Testis (tissue), 5 donors: Measurements from ENCODE around the gene GLRX. TPM values are rescaled to one million over a fixed set of nuclear protein-coding genes. Genes with fewer than 3 reads are reported as not detected.
"Not testable (repeated sequence)": the region's sequence is repeated elsewhere in the genome, so short reads cannot be mapped to it uniquely, and the experiment has no call there.

Experiments
- DNase-seq: peaks from one replicate; pipeline ENCODE4 v3.0.0-alpha.2; 2019
- H3K27ac ChIP-seq, 2 donors: fragments of 200-600 bp; sonication (generic); one replicate each; pipeline ENCODE4 v1.5.1; 2019
- H3K27me3 ChIP-seq: fragments of 200-600 bp; sonication (generic); one replicate; pipeline ENCODE4 v1.5.1; 2019
- H3K36me3 ChIP-seq: fragments of 200-600 bp; sonication (generic); one replicate; pipeline ENCODE4 v1.5.1; 2017; ENCODE audit warnings: low read depth; ENCODE audit errors: missing control alignments
- H3K4me1 ChIP-seq: fragments of 200-600 bp; sonication (generic); one replicate; pipeline ENCODE4 v1.5.1; 2019
- H3K4me3 ChIP-seq, 2 donors: fragments of 200-600 bp; sonication (generic); one replicate each; pipeline ENCODE4 v1.5.1; 2017 to 2019
- H3K9me3 ChIP-seq: fragments of 200-600 bp; sonication (generic); one replicate; pipeline ENCODE4 v1.5.1; 2017
- POLR2A ChIP-seq: fragments of 450-650 bp; IDR thresholded peaks from one replicate; pipeline ENCODE4 v1.6.1; 2017; ENCODE audit warnings: antibody characterized with exemption, mild to moderate bottlenecking, moderate library complexity
- WGBS, 2 donors: methylation state at CpG; one replicate each; pipeline ENCODE4 v1.1.5; 2018; 5-methylcytosine and 5-hydroxymethylcytosine counted together
- intact Hi-C: fragments of 100-400 bp; cut with DNase I; formaldehyde crosslinking; loops from one replicate; pipeline ENCODE4 v1.15.1; 2023; ENCODE audit warnings: low total_unique reads
- long read RNA-seq, 2 donors: transcript quantifications; one replicate each; lab custom pipeline, GENCODE V29; 2026
- polyA plus RNA-seq: library from polyadenylated mRNA; stranded (reverse); fragments of 350-450 nt; fragmentation: Illumina TruSeq; extraction: RNeasy Lipid Tissue Mini Kit (QIAGEN cat#74804); gene quantifications from one replicate; pipeline ENCODE4 v1.2.3, GENCODE V29; 2014; ENCODE audit warnings: low read depth, low replicate concordance; ENCODE audit not compliant: insufficient read depth
- total RNA-seq, 2 donors: library from RNA; depleted of rRNA; stranded (reverse); fragments of >200 nt; gene quantifications; one replicate each; pipeline ENCODE4 v1.2.3, GENCODE V29; 2016
- TF ChIP-seq, protein P1 (sequence below), 3 experiments: fragments of 450-650 bp in 2 of 3; fragments of 200-600 bp in 1 of 3; sonication (generic) in 1 of 3; IDR thresholded peaks; one replicate each; pipeline ENCODE4 v1.5.1; 2016 to 2019; ENCODE audit warnings: antibody characterized with exemption in 3 of 3, mild to moderate bottlenecking in 2 of 3, moderate library complexity in 1 of 3

Gene GLRX, protein sequence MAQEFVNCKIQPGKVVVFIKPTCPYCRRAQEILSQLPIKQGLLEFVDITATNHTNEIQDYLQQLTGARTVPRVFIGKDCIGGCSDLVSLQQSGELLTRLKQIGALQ
- total RNA-seq (1 to 10 TPM; 4.5 to 5.4 TPM), polyA plus RNA-seq (15.0 TPM)
- long read RNA-seq, donor 1, transcript GLRX-201 (3 exons, 1,211 nt): major isoform, 12 of 394 reads
- long read RNA-seq, donor 1, partial matches to known transcripts: 365 of 394 reads
- long read RNA-seq, donor 1, other reads (novel, unspliced or antisense): 15 of 394 reads
- long read RNA-seq, donor 2, transcript GLRX-201 (3 exons, 1,211 nt): major isoform, 26 of 32 reads
- long read RNA-seq, donor 2, partial matches to known transcripts: 6 of 32 reads
- long read RNA-seq, donor 2, other reads (novel, unspliced or antisense): 0 of 32 reads

DNA sequence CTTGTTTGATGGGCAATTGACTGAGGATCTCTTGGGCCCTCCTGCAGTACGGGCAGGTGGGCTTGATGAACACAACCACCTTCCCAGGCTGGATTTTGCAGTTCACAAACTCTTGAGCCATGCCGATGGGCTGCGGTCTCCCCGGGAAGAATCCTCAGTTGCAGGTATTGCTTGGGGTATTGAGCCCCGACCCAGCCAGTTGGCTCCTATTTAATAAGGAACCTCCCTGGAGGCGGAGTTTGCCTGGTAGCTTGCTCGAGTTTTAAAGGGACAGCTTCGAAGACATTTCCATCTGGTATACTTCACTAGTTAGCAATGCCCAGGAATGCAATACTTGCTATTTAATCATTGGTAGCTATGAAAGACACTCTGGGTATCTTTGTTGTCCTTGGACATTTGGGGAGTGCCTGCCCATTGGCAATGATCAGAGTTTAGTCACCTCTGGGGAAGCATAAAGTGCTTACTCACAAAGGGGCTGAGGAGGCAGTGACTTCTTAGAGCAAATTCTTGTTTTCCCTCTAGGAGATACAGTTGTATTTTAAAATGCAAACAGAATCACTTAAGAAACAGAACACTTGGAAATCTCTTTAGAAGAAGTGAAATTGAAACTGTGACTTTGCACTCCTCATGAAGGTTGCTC is at the start of gene GLRX:
Gene GLRX (minus strand): TSS at position 185 of the 640 bp plus-strand sequence. CDS start 64 bp downstream, at position 121.
- no peaks in the 10 kb centered on the region for H3K27me3 ChIP-seq
- TF ChIP-seq, protein P1, sequence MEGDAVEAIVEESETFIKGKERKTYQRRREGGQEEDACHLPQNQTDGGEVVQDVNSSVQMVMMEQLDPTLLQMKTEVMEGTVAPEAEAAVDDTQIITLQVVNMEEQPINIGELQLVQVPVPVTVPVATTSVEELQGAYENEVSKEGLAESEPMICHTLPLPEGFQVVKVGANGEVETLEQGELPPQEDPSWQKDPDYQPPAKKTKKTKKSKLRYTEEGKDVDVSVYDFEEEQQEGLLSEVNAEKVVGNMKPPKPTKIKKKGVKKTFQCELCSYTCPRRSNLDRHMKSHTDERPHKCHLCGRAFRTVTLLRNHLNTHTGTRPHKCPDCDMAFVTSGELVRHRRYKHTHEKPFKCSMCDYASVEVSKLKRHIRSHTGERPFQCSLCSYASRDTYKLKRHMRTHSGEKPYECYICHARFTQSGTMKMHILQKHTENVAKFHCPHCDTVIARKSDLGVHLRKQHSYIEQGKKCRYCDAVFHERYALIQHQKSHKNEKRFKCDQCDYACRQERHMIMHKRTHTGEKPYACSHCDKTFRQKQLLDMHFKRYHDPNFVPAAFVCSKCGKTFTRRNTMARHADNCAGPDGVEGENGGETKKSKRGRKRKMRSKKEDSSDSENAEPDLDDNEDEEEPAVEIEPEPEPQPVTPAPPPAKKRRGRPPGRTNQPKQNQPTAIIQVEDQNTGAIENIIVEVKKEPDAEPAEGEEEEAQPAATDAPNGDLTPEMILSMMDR (IDR thresholded peaks at IDR 0.05): no peak
- TF ChIP-seq POLR2A: no peak
- 0% methylated on average over 3 to 8 of the region's 8 CpGs for WGBS, 2 donors
- intact Hi-C loops: no loop called here
- peak within 1 kb of the TSS; percentile 61 to 83 for H3K27ac ChIP-seq
- no peaks in the 10 kb centered on the region for H3K9me3 ChIP-seq
- peak within 1 kb of the TSS; percentile 58 to 81 for H3K4me3 ChIP-seq
- no peaks in the 10 kb centered on the region for H3K36me3 ChIP-seq
- H3K4me1 ChIP-seq: peaks cover 20% of the 10 kb centered on the region
- peak; percentile 85 for DNase-seq

DNA sequence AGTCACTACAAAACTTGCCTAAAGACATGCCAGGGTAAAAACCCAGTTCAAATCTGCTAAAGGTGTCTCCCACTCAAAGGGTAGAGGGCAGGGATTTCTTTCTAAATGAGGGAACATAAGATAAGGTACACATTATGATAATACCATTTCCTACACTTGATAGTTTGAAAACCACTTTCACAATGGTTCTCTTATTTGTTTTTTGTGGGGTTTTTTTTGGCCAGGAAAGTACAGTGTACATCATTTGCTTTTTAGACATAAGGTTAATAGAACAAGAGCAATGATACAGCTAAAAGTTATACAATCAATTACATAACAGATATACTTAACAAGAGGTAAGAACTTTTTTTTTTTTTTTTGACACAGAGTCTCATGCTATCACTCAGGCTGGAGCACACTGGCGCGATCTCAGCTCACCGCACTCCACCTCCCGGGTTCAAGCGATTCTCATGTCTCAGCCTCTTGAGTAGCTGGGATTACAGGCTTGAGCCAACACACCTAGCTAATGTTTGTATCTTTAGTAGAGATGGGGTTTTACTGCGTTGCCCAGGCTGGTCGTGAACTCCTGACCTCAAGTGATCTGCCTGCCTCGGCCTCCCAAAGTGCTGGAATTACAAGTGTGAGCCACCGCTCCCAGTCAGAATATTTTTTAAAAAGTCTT is 48.8 kb upstream of the GLRX start:
- DNase-seq: no peak
- intact Hi-C loops: no loop called here
- Histone ChIP-seq H3K4me3 (no peak overlapping the region), H3K27me3 (no peaks in the 10 kb centered on the region), H3K4me1 (no peaks in the 10 kb centered on the region), H3K9me3 (no peaks in the 10 kb centered on the region), H3K27ac (no peak overlapping the region), H3K36me3 (no peaks in the 10 kb centered on the region)
- TF ChIP-seq, protein P1 (IDR thresholded peaks at IDR 0.05): no peak
- TF ChIP-seq POLR2A: no peak
- 94 to 97% methylated on average over 9 of the region's 9 CpGs for WGBS, 2 donors

DNA sequence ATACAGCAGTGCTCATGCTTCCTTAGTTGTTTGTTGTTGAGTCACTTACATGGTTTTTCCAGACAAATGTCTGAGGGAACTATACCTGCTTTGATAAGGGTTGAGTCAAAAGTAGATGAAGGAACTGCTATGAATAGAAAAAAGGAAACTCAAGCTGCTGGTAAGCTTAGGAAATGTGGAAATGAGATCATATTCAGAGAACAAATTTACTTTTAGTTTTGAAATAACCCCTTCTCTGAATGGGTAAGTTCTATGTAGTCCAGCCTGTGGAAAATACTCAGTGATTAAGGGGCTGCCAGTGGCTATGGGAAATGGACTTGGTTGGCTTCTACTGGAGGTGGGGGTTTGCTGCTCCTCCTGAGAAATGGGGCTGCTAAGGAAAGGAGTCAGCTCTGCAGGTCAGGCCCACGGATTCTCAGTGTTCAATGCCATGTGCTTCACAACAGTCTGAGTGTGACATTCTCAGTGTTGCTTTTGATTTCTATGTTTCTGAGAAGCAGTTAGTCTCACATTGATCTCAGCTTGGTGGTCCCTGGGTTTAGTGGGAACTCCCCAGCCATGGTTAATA is 47.7 kb upstream of the GLRX start:
- no peak for TF ChIP-seq POLR2A
- TF ChIP-seq, protein P1 (IDR thresholded peaks at IDR 0.05): no peak
- Histone ChIP-seq H3K27me3 (no peaks in the 10 kb centered on the region), H3K9me3 (no peaks in the 10 kb centered on the region), H3K4me1 (no peaks in the 10 kb centered on the region), H3K36me3 (no peaks in the 10 kb centered on the region), H3K4me3 (no peak overlapping the region), H3K27ac (peak overlapping the region; percentile 25 to 32)
- intact Hi-C loops: no loop called here
- DNase-seq: no peak
- WGBS, 2 donors: 50 to 90% methylated on average over 1 of the region's 1 CpG

DNA sequence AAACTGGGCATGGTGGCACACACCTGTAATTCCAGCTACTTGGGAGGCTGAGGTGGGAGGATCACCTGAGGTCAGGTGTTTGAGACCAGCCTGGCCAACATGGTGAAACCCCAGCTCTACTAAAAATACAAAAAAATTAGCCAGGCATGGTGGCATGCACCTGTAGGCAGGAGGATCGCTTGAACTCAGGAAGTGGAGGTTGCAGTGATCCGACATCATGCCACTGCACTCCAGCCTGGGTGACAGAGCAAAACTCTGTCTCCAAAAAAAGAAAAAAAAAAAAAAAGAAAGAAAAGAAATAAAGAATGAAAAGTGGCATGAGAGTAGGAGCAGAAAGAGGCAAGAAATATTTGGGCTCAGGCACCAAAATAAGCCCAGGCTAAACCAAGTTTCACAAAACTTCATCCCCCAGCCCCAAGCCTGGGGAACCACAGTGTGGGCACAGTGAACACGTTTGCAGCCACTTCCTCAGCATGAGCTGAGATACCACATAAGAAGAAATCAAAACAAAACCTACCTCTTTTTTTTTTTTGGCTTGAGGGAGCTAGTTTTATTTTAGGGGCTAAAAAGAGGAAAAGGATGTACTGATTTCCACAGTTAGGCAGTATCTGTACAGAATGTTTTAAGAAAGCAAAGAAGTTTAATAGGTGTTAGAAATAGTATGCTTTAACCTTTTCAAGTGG is 46.8 kb upstream of the GLRX start:
- H3K27me3 ChIP-seq, H3K27ac ChIP-seq, H3K36me3 ChIP-seq, H3K9me3 ChIP-seq, H3K4me3 ChIP-seq, H3K4me1 ChIP-seq, DNase-seq: not testable (repeated sequence)
- 69 to 72% methylated on average over 3 of the region's 3 CpGs for WGBS, 2 donors
- intact Hi-C loops: loop anchor here (10.0 kb wide), 1 partner anchor 1005 kb away; the partner anchor contains the start of gene ERAP2
